Pons (tissue), 1 donor: ENCODE measurements around the gene GATA2.

ENCODE experiments used
- DNase-seq: peaks from one replicate; pipeline ENCODE4 v3.0.0-alpha.2; 2016; ENCODE audit warnings: low spot score

Gene GATA2

DNA sequence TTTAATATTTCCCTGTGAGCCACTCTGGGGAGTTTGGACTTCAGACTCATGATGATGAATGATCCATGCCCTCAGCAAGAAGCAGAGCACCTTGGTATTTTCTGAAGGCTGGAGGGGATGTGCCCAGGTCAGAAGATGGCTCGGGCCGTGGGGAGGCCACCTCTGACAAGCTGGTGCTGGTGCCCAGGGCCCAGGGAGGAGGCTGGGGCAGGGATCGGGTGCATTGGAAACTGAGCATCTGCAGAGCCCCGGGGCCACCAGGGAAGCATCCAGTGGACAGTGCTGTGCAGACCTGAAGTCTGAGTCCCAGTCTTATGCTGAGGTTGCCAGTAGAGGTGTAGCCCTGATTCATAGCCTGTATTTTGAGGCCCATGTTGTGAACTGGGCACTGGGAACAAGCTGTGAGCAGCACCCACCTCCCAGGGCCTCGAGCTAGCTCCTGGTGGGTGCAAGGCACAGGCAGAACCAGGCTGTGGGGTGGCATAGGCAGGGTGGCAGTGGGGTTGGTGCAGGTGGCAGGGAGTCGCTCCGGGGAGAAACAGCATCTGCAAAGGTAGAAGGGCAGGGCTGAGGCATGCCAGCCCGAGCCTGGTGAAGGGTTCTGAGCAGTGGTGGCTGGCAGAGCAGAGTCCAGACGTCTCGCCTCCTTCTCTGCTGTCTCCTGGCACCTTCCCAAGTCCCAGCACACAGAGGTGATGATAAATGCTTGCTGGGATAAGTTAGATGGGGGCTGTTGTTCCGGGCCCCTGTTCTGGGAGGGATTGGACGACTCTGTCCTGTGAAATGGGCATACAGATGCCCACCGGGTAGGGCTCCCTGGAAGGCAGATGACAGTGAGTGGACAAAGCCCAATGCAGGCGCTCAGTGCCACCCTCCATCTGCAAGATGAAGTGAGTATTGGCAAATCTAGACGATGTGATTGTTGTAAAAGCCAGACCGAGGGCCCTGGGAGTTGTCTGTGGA, 36.9 kb downstream of the GATA2 start:
- DNase-seq: no peak

- DNase-seq: no peak
These were observed 37.9 kb downstream of the GATA2 start for GRCh38 chr3:128455116-128455515.

GRCh38 chr3:128454310-128454618, 38.7 kb downstream of the GATA2 start:
- no peak for DNase-seq

GRCh38 chr3:128453501-128454309, 39.3 kb downstream of the GATA2 start:
- no peak for DNase-seq

- no peak for DNase-seq
These were observed 40.2 kb downstream of the GATA2 start for GRCh38 chr3:128452678-128453275.

- no peak for DNase-seq
These were observed 40.9 kb downstream of the GATA2 start for GRCh38 chr3:128452120-128452519.

DNA sequence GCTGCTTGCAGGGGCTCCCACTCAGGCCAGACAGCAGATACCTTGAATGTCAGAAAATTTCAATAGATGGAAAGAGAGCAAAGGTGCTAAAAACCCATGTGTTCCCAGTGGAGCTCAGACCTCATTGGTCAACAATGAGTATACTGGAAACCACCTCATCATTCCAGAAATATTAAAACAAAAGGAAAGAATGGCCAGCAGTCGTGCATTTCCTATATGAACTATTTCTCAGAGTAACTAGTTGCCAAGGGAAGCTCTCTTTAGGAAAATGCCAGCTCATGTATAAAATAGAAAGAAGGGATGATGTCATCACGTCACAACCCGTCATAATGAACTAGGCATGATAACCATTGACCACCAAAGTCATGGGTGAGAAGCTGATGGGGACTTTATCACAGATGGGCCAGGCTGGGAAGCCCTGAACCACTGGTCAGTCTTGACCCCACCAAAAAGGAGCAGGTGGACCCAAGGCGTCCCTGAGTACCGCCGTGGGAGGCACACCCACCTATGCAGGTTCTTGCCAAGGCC, 43.8 kb downstream of the GATA2 start:
- DNase-seq: no peak

GRCh38 chr3:128448491-128448890, 44.5 kb downstream of the GATA2 start:
- no peak for DNase-seq

- no peak for DNase-seq
These were observed 45.4 kb downstream of the GATA2 start for GRCh38 chr3:128447561-128448013.

- DNase-seq: no peak
These were observed 46.2 kb downstream of the GATA2 start for GRCh38 chr3:128446821-128447220.

DNA sequence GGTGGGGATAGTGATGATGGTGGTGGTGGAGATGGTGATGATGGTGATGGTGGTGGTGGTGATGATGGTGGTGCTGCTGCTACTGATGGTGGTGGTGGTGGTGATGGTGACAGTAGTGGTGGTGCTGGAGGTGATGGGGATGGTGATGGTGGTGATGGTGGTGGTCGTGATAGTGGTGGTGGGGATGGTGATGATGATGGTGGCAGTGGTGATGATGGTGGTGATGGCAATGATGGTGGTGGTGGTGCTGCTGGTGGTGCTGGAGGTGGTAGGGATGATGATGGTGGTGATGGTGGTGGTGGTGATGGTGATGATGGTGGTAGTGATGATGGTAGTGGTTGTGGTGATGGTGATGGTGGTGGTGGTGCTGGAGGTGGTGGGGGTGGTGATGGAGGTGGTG, 47.6 kb downstream of the GATA2 start:
- DNase-seq: no peak

DNA sequence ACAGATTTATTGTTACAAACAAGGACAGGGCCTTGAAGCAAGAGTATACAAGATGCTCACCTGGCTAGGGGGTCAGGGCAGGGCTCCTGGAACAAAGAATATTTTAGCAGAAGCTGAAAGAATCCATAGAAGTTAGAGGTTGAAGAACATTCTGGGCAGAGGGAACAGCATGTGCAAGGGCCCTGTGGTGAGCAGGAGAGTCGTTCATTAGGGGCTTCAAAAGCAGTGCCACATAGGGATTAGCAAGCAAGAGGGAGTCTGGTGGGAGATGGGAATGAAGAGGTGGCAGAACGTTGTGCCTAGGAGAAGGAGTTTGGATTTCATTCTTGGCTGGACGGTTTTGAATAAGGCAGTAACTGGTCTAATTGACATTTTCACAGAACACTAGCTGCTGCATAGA, 49.2 kb downstream of the GATA2 start:
- no peak for DNase-seq

GRCh38 chr3:128442949-128443348, 50.1 kb downstream of the GATA2 start:
- no peak for DNase-seq

DNA sequence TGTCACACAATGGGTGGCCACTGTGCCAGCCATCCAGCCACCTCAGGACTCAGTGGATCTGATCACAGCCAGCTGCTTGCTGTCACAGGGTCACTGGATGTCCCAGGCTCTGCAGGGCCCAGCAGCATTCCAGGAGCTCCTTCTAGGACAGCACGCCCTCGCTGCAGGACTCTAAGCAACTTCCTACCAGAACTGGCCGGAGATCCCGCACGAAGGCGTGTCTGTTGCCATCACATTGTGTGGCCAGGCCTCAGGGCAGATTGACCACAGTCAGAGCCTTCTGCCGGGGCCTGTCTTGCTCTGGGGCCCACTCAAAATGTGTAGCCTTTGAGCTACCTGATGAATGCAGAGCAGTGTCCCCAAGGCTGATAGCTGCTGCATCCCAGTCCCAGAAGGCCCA, 50.9 kb downstream of the GATA2 start:
- no peak for DNase-seq

GRCh38 chr3:128439226-128439625, 53.8 kb downstream of the GATA2 start:
- DNase-seq: no peak

DNA sequence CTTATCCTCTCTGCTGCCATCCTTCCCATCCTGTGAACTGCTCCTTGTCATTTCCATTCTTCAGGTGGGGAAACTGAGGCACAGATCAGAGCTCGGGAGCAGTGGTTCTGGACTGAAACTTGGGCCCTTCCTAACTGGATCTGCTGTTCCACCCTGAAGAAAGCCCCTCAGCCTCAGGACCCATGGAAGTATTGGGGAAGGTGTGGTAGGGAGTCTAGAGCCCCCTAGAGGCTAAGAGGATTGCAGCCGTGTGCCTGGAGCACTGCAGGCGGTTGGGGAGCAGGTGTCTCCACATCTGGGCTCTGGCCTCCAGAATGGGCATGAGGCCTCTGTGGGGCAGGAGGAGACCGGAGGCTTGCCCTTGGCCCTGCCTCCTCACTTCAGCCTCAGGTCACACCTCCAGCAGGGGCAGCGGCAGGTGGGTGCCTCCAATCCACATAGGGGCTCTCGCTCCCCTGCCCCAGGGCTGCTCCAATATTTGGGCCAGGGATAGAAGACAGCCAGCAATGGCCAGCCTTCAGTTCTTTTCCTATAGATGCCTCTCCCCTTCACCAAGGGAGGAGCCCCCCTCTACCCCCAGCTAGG, 54.4 kb downstream of the GATA2 start:
- DNase-seq: no peak

DNA sequence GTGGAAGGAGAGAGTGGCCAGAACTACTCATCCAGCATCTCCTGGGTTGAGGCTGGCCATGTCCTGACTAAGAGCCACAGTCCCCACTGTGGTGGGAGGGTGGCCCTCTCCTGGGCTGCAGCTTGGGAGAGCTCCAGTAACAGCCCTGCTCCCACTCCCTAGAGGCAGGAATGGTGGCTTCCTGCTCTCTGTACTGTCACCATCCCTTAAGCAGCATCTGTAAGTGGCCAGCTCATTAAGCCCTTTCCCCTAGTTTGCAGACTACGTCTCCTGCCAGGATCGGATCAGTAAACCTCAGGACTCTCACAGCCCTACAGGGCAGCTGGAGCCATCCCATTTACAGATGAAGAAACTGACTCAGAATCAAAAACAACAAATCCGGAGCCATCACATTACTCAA, 56.8 kb downstream of the GATA2 start:
- no peak for DNase-seq

- no peak for DNase-seq
These were observed 57.4 kb downstream of the GATA2 start for GRCh38 chr3:128435561-128435960.

- no peak for DNase-seq
These were observed 57.9 kb downstream of the GATA2 start for GRCh38 chr3:128435058-128435457.

- no peak for DNase-seq
These were observed 58.5 kb downstream of the GATA2 start for GRCh38 chr3:128434524-128434923.

DNA sequence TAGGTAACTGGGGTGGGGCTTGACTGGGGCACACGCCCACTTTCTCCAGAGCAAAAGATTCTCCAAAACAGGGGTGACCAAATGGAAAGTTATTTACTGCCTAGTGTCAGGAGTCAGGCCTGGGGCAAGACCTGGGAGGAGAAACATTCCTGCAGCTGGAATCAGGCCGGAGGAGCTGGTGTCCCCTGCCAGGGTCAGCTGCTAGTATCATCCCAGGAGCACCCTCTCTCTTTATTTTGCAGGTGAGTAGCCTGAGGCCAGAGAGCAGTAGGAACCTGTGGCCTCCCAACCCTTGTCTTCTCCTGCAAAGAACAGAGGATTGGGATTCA, 59.2 kb downstream of the GATA2 start:
- no peak for DNase-seq
